NCI-H1930 (cell line): ENCODE data around the gene TYK2.
"Not testable (repeated sequence)": the region's sequence is repeated elsewhere in the genome, so short reads cannot be mapped to it uniquely, and the experiment has no call there.

Experiments
- DNase-seq, 2 experiments: peaks; one replicate each; lab custom pipeline; 2025; lab: John Stamatoyannopoulos, UW

The TYK2 gene

DNA sequence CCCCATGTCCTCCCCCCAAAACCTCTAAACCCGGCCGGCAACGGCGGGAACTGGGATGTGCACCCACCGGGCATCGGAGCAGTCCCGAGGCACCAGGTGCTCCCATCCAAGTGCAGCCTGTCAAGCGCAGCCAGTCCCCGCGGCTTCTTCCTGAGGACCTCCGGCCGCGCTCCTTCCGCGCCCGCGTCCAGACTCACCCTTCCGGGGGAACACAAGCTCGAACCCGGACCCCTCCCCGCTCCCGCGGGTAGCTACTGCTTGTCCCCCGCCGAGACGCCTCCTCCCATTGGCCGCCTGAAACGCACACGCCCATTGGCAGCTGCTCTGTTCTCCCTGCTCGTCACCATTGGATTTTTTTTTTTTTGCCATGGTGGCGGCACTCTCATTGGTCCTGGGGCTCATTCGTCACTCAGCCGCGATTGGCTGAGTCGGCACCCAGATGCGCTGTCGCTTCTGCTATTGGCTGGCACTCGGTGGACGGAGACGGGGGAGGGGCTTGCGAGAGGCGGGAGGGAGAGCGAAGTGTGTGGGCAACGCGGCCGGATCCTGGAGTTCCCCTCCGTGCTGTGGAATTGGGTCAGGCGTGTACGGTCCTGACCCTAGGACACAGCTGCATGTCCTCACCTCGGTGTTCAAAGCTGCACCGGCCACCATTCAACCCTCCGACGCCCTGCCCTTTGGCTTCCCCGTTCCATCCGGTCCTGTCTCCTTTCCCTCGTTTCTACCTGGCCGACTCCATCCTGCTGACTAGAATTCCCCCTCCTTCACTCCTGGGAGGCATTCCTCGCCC, at the start of gene TYK2:
Gene TYK2 (minus strand): TSS at position 260 of the 790 bp plus-strand sequence. CDS start 2,166 bp downstream, outside the sequence.
- peak; percentile 91 to 93 for DNase-seq

DNA sequence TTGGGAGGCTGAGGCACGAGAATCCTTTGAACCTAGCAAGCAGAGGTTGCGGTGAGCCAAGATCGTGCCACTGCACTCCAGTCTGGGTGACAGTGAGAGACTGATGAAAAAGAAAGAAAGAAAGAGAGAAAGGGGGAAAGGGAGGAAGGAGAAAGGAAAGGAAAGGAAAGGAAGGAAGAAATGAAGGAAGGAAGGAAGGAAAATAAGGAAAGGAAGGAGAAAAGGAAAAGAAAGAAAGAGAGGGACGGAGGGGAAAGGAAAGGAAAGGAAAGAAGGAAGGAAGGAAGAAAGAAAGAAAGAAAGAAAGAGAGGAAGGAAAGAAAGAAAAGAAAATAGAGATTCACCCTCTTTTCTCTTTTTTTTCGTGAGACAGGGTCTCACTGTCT, 48.6 kb upstream of the TYK2 start:
- DNase-seq: no peak

DNA sequence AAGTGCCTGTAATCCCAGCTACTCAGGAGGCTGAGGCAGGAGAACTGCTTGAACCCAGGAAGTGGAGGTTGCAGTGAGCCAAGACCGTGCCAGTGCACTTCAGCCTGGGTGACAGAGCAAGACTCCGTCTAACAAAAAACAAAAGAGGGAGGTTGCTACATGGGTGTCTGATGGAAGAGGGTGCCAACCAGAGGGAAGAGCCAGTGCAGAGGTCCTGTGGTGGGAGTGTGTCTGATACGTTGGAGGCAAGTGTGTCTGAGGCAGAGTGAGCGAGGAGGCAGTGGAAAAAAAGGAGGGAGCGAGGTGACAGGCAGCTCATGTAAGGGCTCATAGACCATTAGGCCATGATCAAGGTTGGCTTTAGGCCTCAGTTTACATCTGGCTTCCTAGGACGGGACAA, 46.8 kb upstream of the TYK2 start:
- DNase-seq: no peak

DNA sequence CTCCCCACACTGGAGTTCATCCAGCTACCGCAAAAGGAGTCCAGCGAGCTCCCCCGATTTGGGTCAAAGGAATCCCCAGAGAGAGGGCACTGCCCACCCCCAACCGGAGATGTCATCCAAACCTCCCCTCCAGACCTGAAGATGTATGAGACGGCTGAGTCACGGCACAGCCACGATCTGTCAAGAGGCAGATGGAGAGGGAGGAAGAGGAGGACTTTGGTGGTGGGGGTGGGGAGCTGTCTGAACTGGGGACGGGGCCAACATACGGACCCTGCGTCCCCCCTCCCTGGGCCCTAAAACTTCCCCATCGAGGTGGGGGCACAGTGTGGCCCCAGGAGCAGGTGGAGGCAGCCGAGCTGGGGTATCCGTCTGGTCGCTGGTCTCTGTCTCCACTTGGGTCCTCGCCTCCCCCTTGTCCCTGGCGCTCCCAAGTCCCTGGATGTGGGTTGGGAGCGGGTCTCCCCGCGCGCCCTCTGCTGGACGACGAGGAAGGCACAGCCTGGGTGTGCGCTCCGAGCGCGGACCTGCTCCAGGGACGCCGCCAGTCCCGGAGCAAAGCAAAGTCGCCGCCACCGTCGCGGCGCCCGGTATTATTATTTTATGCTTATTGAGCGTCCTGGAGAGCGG, 43.8 kb upstream of the TYK2 start:
- DNase-seq: peak; percentile 40 to 59

DNA sequence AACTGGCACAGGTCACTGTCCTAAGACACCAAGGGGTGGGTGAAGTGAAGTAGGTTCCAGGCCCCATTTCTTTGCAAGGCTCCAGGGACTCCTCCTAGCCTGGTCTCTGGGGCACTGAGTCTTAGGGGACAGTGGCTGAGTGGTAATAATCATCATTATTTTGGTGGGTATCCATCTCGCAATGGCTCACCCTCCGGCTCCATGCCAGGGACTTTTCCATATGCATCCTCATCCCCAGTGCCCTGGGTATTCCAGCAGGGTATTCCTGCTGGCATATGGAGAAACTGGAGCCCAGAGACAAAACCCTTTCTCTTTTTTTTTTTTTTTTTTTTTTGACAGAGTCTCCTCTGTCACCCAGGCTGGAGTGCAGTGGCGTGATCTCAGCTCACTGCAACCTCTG, 42.5 kb upstream of the TYK2 start:
- DNase-seq: no peak

DNA sequence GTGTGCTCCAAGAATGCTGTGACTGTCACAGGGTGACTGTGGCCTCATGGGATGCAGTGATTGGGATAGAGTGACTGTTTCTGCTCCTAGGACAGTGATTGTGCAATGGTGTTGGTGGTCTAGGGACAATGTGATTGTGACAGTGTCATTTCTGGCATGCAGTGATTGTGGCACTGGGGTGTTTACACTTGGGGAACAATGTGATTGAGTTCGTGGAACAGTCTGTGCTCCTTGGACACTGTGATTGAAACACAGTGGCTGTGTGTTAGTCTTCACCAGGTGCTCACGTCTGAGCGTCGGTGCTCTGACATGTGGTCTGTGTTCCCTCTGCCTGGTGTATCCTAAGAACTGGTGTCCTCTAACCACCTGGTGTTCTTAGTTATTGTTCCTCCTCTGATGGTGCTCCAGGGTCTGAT, 41.7 kb upstream of the TYK2 start:
- no peak for DNase-seq

DNA sequence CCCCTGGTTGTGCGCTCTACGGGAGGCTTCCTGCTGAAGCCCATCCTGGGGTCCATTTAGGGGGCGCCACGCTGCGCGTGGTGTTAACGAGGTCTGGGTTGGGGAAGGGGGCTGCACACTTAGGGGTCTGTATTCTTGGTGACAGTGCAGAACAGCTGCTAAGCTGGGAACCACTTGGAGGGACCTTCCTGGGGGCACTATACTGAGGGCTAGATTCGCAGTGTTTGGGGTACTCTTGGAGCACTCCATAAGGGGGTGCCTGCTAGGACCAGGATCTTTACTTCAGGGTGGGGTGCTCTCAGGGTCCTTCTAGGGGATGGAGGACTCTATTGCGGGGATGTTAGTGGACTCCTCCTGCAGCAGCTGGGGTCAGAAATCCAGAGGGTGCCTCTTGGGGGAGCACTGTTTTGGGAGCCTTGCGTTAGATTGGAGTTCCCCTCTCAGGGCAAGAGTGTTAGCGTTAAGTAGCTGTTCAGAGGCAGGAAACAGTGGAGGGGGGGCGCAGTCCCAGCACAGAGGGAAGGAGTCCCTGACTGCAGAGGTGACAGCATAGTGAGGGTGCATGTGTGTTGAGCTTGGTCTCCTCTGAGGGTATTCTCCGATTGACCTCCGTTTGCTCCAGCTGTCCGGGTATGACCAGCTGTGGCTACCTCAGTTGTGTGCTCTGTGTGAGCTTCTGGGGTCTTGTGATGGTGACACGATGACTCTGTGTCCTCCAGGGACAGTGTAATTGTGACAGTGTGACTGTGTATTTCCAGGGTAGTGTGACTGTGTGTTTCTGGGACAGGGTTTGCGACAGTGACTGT, 41.1 kb upstream of the TYK2 start:
- no peak for DNase-seq

DNA sequence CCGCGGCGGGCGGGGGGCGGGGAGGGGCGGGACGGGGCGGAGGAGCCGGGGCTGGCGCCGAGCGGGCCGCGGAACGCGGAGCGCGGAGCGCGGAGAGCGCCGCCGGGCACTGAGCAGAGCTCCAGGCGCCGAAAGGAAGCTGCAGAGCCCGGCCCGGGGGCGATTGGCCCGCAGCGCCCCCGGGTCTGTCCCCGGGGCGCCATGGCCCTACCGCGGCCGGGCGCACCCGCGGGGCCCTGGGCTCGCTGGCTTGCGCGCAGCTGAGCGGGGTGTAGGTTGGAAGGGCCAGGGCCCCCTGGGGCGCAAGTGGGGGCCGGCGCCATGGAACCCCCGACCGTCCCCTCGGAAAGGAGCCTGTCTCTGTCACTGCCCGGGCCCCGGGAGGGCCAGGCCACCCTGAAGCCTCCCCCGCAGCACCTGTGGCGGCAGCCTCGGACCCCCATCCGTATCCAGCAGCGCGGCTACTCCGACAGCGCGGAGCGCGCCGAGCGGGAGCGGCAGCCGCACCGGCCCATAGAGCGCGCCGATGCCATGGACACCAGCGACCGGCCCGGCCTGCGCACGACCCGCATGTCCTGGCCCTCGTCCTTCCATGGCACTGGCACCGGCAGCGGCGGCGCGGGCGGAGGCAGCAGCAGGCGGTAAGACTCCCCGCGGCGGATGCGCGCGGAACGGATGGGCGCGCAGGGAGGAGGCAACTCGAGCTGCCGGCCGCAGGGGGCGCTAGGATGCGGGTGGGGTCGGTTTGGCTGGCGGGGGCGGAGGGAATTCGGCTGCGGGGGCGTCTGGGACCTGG, 40.3 kb upstream of the TYK2 start, which contains the start of gene PDE4A:
Gene PDE4A (plus strand): TSS at position 95 of the 796 bp plus-strand sequence. CDS start 227 bp downstream, at position 322.
- DNase-seq: peak; percentile 30 to 41

DNA sequence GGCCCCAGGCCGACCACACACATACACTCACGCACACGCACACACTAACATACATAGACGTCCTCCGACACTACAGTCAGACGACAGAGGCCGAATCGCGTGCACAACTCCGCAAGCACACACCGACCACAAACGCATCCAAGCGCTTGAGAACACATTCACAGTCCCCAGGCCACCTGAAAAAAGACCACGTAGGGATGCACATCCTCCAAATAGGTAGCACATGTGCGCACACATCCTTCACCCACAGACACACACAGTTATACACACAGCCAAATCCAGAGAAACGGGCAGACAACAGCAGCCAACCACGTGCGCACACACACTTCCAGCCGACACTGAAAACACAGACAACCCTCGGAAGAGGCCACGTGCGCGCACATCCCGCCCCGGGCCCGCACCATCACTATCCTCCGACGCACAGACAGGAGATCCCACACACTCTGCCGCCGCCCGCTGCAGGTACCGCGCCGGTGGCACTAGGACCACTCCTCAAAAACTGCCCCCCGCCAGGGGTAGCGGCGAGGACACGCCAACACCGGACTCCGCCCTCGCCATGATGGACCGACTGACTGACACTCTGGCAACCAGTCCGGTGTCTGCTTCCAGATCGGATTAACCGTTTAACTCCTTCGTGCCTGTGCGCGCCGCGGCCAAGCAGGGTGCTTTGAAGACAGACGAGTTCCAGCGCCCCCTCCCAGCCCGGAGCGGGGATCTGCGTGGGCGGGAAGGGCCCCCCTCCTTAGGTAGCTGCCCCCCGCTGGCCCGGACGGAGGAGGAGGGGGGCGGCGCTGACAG, 39.5 kb upstream of the TYK2 start:
- peak; percentile 59 to 60 for DNase-seq

DNA sequence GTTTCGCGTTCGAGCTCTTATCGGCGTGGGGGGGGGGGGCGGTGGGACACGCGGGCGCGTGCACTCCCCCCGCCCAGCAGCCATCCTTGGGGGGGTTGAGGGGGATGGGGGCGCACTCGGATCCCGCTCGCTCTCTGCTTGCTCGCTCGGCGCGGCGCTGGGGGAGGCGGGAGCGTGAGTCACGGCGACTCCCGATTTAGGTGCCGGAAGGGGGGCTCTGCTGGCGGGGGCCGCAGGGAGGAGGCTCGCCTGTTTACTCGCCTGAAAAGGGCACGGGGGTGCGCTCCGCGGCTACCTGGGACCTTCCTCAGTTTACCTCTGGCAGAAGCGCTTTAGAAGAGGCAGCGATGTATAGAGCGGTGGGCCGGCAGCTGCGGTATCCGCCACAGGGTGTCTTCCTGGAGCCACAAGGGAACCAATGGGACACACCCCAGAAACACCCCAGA, 38.9 kb upstream of the TYK2 start:
- no peak for DNase-seq

DNA sequence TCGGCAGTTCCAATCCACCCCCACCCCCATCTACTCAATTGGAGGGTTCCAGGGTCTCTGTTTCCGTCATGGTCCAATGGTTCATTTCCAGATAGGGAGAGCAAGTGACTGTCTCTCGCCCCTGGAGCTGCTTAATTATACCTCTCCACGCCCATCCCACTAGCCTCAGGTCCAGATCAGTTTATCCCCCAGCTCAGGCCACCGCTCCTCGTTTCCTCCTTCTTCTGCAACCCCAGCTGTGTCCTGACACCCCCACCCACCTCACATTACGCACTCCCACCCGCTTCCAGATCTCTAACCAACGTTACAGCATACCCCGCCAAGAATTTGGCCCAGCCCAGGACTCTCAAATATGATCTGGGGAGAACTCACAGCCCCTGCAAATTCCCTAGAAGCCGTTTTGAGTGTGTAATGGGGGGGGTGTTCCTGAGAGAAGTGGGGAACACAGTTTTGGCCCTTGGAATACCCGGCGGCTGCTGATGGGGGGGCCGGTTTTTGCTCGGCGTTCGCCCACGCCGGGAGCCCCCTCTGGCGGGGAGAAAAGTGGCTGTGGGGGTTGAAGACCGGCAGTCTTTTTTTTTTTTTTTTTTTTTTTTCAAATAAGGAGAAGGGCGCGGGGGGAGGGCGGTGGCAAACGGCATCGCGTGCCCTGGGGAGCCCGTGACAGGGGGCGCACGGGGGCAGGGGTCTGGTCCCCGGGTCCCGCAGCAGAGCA, 38.3 kb upstream of the TYK2 start:
- DNase-seq: no peak

DNA sequence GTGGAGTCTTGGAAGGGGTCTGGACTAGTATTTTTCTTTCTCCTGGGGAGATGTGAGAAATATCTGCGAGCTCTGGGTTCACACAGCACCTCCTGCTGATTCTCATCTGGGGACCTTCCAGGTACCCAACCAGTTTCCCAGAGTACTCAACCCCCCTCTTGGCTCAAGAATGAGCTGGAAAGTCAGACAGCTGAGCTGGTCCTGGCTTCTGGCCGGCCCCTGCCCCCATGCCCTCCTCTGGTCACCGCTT, 37.8 kb upstream of the TYK2 start:
- no peak for DNase-seq

DNA sequence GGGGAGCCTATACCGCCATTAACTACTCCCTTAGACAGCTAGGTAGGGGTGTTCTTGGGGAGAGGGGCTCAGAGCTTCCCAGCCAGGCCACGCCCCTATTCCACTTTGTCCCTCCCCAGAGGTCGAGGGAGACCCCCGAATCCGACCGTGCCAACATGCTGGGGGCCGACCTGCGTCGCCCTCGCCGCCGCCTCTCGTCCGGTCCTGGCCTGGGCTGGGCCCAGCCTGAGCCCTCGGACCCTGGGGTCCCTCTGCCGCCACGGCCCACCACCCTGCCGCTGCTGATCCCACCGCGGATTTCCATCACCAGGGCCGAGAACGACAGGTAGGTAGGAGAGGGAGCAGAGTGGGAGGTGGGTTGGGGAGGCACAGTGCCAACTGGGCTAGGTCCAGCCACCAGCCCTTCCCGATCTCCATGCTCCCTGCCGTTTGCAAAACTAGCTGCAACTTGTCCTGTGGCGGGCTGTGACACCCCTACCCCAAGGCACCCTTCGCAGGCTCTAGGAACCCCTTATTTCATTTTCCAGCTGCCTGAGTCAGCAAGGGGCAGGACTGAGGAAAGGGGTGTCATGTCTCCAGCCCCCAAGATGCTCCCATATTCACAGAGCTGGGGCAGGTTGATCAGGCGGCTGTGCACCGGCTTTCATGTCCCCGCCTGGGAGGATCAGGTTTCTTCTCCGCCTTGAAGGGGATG, 37.3 kb upstream of the TYK2 start:
- DNase-seq: no peak

DNA sequence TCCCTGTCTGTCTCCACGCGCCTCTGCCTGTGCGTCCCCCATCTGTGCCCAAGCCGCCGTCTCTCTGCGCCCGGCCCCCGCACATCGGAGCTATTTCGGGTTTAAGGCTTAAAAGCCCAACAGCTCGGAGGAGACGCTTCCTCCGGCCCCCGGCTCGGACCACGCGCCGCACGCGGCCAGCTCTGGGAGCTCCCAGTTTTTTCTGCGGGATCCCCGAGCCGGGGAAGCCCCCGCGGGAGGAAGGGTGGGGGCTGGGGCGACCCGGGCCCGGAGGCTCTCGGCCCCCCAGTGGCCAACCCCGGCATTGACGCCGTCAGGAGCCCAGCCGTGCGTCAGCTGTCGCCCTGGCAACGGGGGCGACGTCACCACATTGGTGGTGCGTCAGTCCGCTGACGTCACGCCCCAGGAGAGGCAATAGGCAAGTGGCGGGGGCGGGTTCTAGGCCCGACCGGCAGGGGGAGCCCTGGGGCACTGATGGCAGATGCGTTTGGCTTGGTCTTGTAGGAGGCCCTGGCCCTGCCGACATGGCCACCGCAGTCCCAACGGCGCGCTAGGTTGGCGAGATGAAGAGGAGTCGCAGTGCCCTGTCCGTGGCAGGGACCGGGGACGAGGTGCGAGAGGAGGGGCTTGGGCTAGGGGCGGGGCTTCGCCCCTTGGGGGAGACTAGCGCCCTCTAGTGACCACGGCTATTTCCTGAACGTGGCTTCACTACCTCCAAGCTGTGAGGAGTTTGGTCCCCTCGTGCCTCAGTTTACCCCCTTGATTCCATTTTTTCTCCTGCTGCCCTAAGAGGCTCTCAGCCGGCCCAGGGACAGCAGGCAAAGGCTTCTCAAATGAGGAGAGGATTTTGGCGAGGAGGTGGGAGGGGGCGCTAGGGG, 36.2 kb upstream of the TYK2 start:
- peak; percentile 82 to 91 for DNase-seq

DNA sequence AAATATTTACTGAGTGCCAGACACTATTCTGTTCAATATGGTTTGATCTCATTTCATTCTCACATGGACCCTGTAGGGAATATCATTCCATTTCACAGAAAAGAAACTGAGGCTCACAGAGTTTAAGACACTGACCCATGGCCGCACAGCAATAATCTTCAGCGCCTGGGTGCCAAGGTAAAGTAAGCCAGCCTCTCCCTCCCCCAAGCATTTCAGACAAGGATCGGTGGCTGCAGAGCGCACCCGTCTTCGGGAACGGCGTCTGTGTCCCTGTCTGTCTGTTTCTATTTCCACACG, 35.7 kb upstream of the TYK2 start:
- DNase-seq: no peak

DNA sequence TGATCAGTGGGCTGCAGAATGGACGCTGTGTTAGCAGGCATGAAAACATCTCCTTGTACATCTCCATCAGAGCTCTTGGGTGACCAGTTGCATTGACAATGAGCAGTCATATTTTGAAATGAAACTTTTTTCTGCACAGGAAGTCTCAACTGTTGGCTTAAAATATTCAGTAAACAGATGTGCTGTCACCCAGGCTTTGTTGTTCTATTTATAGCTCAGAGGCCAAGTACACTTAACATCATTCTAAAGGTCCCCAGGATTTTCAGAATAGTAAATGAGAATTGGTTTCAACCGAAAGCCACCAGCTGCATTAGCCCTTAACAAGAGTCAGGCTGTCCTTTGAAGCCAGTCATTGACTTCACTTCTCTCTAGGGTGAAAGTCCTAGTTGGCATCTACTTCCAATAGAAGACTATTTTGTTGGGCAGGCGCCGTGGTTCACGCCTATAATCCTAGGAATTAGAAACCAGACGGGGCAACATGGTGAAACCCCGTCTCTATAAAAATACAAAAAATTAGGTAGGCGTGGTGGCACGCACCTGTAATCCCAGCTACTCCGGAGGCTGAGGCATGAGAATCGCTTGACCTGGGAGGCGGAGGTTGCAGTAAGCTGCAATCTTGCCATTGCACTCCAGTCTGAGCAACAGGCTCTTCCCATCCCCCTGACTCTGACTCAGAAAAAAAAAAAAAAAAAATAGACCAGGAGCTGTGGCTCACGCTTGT, 32.0 kb upstream of the TYK2 start:
- DNase-seq: no peak

DNA sequence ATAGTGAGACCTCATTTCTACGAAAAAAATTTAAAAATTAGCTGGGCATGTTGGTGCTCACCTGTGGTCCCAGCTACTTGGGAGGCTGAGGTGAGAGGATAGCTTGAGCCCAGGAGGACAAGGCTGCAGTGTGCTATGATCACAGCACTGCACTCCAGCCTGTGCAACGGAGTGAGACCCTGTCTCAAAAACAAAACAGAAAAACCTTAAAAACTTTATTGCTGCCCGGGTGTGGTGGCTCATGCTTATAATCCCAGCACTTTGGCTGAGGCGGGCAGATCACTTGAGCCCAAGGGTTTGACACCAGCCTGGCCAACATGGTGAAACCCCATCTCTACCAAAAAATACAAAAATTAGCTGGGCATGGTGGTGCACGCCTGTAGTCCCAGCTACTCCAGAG, 30.9 kb upstream of the TYK2 start:
- not testable (repeated sequence) for DNase-seq

DNA sequence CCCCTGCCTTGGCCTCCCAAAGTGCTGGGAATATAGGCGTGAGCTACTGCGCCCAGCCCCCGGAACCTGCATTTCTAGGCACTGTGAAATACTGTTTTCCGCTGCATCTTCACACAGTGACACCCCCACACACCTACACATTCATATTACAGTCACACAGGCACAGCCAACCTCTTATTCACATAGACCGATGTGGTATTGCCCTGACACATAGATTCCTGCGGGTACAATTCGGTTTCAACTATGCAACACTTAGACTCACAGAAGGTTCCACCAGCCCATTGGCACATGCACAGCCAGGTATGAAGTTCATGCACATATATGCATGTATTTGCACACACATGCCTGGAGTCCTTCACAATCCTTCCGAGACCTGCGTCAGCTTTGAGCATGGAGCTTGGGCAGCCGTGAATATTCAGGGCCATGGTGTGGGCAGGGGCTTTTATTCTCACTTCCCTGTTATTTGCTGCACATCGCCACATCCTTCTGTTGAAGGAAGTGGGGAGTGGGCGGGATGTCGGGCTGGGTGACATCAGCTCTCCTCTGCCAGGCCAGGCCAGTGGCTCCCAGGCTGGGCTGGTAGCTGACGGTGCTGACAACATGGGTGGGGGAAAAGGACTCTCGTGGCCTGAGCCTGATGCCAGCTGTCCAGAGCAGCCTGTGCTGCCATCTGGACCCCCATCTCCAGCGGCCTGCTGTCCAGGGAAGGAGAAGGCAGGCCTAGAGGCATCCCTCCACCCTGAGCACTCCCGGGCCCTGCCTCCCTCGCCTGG, 28.3 kb upstream of the TYK2 start:
- no peak for DNase-seq
